ENCODE results near the gene FBXO38. TPM values are rescaled to one million over a fixed set of nuclear protein-coding genes. Genes with fewer than 3 reads are reported as not detected.

FBXO38 gene
- polyA plus RNA-seq, 1 of the 3 experiments (the other 2 are of a cell fraction): 15.5 TPM

- TF ChIP-seq RCOR1 (IDR thresholded peaks at IDR 0.05; ENCODE audit: low read length): no peak
Observed at GRCh38 chr5:148459669-148460068, 75.9 kb downstream of the FBXO38 start (continued).

- Histone ChIP-seq H3K4me2 (no peak overlapping the region), H3K9ac (no peak overlapping the region), H3K27me3 (ENCODE audit: insufficient read depth) (no peaks in the 10 kb centered on the region), H4K20me1 (ENCODE audit: insufficient read depth) (no peaks in the 10 kb centered on the region), H3K79me2 (ENCODE audit: insufficient read depth) (no peaks in the 10 kb centered on the region), H3F3A (replicated peaks; ENCODE audit: insufficient read depth) (peaks cover 14% of the 10 kb centered on the region), H3K4me1 (ENCODE audit: control insufficient read depth in 1 of 2, insufficient read depth in 2 of 2, low read depth in 1 of 2, low read length in 1 of 2) (peaks cover 0 to 4% of the 10 kb centered on the region in 2 experiments; a peak in 1 of 4 replicates), H3K27ac (ENCODE audit: low read depth in 2 of 2, low read length in 1 of 2) (no peak overlapping the region), H3K9me2 (no peaks in the 10 kb centered on the region), H3K4me3 (ENCODE audit: low read depth in 2 of 2, low read length in 1 of 2) (no peak overlapping the region), H3K36me3 (replicated peaks in 1 of 2; ENCODE audit: control insufficient read depth in 1 of 2, insufficient read depth in 2 of 2, low read length in 1 of 2) (no peaks in the 10 kb centered on the region), H2AFZ (ENCODE audit: low read depth) (no peak overlapping the region), H3K9me3 (no peaks in the 10 kb centered on the region)
- TF ChIP-seq SMC3 (IDR thresholded peaks at IDR 0.05; ENCODE audit: low read depth, low read length) (no peak), TEAD4 (IDR thresholded peaks at IDR 0.05; ENCODE audit: borderline replicate concordance, insufficient read depth) (no peak), FOXJ3 (CRISPR knock-in tag; IDR thresholded peaks at IDR 0.05) (no peak), FOSL2 (IDR thresholded peaks at IDR 0.05; ENCODE audit: borderline replicate concordance, low read depth) (no peak), MEF2A (IDR thresholded peaks at IDR 0.05; ENCODE audit: borderline replicate concordance, low read depth) (no peak), EP300 (IDR thresholded peaks at IDR 0.05; ENCODE audit: borderline replicate concordance in 1 of 2, low read depth in 1 of 2, low read length in 1 of 2) (no peak), FOXM1 (IDR thresholded peaks at IDR 0.05; ENCODE audit: low read depth) (no peak), NRF1 (IDR thresholded peaks at IDR 0.05; ENCODE audit: low read depth, low read length) (no peak), JUND (IDR thresholded peaks at IDR 0.05) (no peak), RFX5 (IDR thresholded peaks at IDR 0.05; ENCODE audit: low read length) (no peak), NFIC (IDR thresholded peaks at IDR 0.05; ENCODE audit: borderline replicate concordance) (no peak), RAD21 (IDR thresholded peaks at IDR 0.05; ENCODE audit: low read length) (no peak), YY1 (IDR thresholded peaks at IDR 0.05; ENCODE audit: low read depth) (no peak), REST (IDR thresholded peaks at IDR 0.05; ENCODE audit: low read depth, low read length) (no peak), ELF1 (IDR thresholded peaks at IDR 0.05) (no peak), PBX3 (IDR thresholded peaks at IDR 0.05) (no peak), GABPA (IDR thresholded peaks at IDR 0.05; ENCODE audit: low read depth) (no peak)
- TF ChIP-seq, protein P1, sequence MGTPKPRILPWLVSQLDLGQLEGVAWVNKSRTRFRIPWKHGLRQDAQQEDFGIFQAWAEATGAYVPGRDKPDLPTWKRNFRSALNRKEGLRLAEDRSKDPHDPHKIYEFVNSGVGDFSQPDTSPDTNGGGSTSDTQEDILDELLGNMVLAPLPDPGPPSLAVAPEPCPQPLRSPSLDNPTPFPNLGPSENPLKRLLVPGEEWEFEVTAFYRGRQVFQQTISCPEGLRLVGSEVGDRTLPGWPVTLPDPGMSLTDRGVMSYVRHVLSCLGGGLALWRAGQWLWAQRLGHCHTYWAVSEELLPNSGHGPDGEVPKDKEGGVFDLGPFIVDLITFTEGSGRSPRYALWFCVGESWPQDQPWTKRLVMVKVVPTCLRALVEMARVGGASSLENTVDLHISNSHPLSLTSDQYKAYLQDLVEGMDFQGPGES (IDR thresholded peaks at IDR 0.05; ENCODE audit: low read depth, low read length): no peak
- TF ChIP-seq, protein P2, sequence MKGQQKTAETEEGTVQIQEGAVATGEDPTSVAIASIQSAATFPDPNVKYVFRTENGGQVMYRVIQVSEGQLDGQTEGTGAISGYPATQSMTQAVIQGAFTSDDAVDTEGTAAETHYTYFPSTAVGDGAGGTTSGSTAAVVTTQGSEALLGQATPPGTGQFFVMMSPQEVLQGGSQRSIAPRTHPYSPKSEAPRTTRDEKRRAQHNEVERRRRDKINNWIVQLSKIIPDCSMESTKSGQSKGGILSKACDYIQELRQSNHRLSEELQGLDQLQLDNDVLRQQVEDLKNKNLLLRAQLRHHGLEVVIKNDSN (IDR thresholded peaks at IDR 0.05; ENCODE audit: borderline replicate concordance, low read depth): no peak
- TF ChIP-seq, protein P3, sequence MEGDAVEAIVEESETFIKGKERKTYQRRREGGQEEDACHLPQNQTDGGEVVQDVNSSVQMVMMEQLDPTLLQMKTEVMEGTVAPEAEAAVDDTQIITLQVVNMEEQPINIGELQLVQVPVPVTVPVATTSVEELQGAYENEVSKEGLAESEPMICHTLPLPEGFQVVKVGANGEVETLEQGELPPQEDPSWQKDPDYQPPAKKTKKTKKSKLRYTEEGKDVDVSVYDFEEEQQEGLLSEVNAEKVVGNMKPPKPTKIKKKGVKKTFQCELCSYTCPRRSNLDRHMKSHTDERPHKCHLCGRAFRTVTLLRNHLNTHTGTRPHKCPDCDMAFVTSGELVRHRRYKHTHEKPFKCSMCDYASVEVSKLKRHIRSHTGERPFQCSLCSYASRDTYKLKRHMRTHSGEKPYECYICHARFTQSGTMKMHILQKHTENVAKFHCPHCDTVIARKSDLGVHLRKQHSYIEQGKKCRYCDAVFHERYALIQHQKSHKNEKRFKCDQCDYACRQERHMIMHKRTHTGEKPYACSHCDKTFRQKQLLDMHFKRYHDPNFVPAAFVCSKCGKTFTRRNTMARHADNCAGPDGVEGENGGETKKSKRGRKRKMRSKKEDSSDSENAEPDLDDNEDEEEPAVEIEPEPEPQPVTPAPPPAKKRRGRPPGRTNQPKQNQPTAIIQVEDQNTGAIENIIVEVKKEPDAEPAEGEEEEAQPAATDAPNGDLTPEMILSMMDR (IDR thresholded peaks at IDR 0.05): no peak
- ChIA-PET CTCF (interaction anchor here (1.3 to 3.8 kb wide), 2 partner anchors 22 to 266 kb away, joined by 3 to 26 read pairs; no protein-coding TSS in a partner anchor), POLR2A (no interaction called here)
- WGBS (ENCODE audit: low lambda C conversion rate): 52% methylated on average over 4 of the region's 4 CpGs
- DNase-seq: no peak
Observed at GRCh38 chr5:148465381-148466235, 81.8 kb downstream of the FBXO38 start.
